ENCODE measurements around the gene TCF15. TPM values are rescaled to one million over a fixed set of nuclear protein-coding genes. Genes with fewer than 3 reads are reported as not detected.
A peak's percentile ranks its signal among the peaks of the same experiment; 100 is the strongest.

Gene TCF15
- total and polyA plus RNA-seq, 10 donors, result 0.06 to 0.22 (median 0.21) TPM; not detected in 7

DNA sequence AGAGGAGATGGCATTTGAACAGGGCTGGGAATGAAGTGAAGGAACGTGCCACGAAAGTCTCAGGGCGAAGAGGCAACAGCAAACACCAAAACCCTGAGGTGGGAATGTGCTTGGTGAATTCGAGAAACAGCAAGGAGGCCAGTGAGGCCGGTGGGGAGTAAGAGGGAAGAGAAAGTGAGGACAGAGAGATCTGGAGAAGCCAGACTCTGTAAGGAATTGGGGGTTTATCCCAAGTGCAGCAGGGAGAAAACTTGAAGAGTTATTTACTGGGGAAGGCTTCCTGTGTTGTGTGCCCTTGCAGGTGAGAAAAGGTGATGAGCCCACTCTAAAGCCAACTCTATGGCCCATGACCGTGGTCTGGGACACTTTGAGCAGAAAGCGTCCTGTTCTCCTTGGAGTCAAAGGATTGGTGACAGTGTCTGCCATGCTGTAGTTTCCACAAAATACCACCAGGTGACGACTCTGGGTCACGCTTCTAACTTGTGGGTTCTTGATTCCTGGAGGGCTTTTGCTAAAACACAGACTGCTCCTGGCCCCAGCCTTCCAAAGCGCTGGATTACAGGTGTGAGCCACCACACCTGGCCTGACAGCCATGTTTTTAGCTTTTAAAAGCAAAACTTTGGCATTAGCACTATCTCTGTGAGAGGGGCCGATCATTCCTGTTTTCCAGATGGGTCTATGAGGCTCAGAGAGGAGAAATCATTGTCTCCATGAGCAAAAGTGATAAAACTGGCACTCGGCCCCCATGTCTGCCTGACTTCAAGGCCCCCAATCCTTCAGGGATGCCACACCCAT, 48.5 kb downstream of the TCF15 start:
- Histone ChIP-seq H3K9me3 (no peaks in the 10 kb centered on the region), H3K36me3 (no peaks in the 10 kb centered on the region), H3K4me1 (peaks cover 0 to 4% (median 0%) of the 10 kb centered on the region in 6 donors), H3K4me3 (no peak overlapping the region), H3K27ac (no peak overlapping the region), H3K27me3 (replicated peaks in 1 of 7) (peaks cover 0 to 29% (median 0%) of the 10 kb centered on the region in 7 donors)
- intact Hi-C loops (cut with DNase I; ENCODE audit: low total_unique reads), result loop anchor here (10.0 kb wide), 1 partner anchor 83 kb away; no protein-coding TSS in a partner anchor
- 36 to 44% (median 39%) methylated on average over 12 of the region's 12 CpGs for WGBS, 5 donors
- no peak for DNase-seq
- no peak for TF ChIP-seq POLR2AphosphoS5 (IDR thresholded peaks at IDR 0.05)
- no peak for TF ChIP-seq POLR2A (IDR thresholded peaks at IDR 0.05)
- TF ChIP-seq, protein P1, sequence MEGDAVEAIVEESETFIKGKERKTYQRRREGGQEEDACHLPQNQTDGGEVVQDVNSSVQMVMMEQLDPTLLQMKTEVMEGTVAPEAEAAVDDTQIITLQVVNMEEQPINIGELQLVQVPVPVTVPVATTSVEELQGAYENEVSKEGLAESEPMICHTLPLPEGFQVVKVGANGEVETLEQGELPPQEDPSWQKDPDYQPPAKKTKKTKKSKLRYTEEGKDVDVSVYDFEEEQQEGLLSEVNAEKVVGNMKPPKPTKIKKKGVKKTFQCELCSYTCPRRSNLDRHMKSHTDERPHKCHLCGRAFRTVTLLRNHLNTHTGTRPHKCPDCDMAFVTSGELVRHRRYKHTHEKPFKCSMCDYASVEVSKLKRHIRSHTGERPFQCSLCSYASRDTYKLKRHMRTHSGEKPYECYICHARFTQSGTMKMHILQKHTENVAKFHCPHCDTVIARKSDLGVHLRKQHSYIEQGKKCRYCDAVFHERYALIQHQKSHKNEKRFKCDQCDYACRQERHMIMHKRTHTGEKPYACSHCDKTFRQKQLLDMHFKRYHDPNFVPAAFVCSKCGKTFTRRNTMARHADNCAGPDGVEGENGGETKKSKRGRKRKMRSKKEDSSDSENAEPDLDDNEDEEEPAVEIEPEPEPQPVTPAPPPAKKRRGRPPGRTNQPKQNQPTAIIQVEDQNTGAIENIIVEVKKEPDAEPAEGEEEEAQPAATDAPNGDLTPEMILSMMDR (IDR thresholded peaks at IDR 0.05 in 8 of 11, conservative IDR thresholded peaks at IDR 0.05 in 3 of 11), result peak; percentile 53 to 87 (median 82)

DNA sequence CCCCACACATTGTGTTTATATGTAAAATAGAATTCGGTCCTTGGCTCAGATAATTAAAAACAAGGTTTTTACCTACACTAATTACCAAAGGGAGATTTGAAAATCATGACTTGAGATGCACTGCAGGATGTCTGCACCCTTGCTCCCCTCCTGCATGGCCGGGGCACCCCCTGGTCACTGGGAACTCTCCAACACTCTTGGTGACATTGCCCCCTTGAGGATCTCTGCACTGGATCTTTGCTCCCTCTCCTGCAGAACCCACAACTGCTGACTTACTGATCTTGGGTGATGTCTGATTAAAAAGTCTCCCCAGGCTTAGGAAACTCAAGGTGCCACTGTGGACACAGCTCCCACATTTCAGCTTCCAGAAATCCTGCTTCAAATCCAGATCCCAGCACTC, 49.4 kb downstream of the TCF15 start:
- Histone ChIP-seq H3K4me1 (peaks cover 0 to 4% (median 0%) of the 10 kb centered on the region in 6 donors), H3K27me3 (replicated peaks in 1 of 7) (peaks cover 0 to 32% (median 5%) of the 10 kb centered on the region in 7 donors), H3K4me3 (no peak overlapping the region), H3K36me3 (no peaks in the 10 kb centered on the region), H3K9me3 (no peaks in the 10 kb centered on the region), H3K27ac (no peak overlapping the region)
- intact Hi-C loops (cut with DNase I; ENCODE audit: low total_unique reads), result loop anchor here (10.0 kb wide), 1 partner anchor 84 kb away; no protein-coding TSS in a partner anchor
- TF ChIP-seq, protein P1 (IDR thresholded peaks at IDR 0.05 in 8 of 11, conservative IDR thresholded peaks at IDR 0.05 in 3 of 11), result no peak
- no peak for TF ChIP-seq POLR2AphosphoS5 (IDR thresholded peaks at IDR 0.05)
- no peak for TF ChIP-seq POLR2A (IDR thresholded peaks at IDR 0.05)
- WGBS, 5 donors, result 37 to 58% (median 45%) methylated on average over 2 of the region's 2 CpGs
- DNase-seq, result no peak

DNA sequence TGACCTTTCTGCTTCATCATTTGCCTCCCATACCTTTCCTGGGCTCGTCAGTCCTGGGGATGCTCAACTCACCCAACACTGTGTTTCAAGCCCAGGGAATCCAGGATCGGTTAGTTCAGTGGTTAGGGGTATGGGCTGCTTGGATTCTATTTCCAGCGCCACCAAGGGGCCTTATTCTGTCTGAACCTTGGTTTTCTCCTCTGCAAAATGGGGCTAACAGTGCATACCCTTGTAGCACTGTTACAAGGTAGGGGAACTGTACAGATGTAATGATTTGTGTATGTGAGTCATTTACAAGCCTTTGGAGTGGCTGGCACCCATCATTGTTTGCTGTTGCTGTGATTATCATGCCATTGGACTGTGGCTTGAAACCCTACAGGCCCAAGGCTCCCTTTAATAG, 52.0 kb downstream of the TCF15 start:
- Histone ChIP-seq H3K4me1 (peaks cover 0 to 4% (median 0%) of the 10 kb centered on the region in 6 donors), H3K9me3 (no peaks in the 10 kb centered on the region), H3K27ac (no peak overlapping the region), H3K27me3 (replicated peaks in 1 of 7) (peaks cover 0 to 45% (median 5%) of the 10 kb centered on the region in 7 donors), H3K4me3 (no peak overlapping the region), H3K36me3 (no peaks in the 10 kb centered on the region)
- TF ChIP-seq, protein P1 (IDR thresholded peaks at IDR 0.05 in 8 of 11, conservative IDR thresholded peaks at IDR 0.05 in 3 of 11), result no peak
- no peak for TF ChIP-seq POLR2AphosphoS5 (IDR thresholded peaks at IDR 0.05)
- no peak for TF ChIP-seq POLR2A (IDR thresholded peaks at IDR 0.05)
- intact Hi-C loops (cut with DNase I; ENCODE audit: low total_unique reads), result no loop called here
- no peak for DNase-seq
- 66 to 87% (median 75%) methylated on average over 3 of the region's 3 CpGs for WGBS, 5 donors

DNA sequence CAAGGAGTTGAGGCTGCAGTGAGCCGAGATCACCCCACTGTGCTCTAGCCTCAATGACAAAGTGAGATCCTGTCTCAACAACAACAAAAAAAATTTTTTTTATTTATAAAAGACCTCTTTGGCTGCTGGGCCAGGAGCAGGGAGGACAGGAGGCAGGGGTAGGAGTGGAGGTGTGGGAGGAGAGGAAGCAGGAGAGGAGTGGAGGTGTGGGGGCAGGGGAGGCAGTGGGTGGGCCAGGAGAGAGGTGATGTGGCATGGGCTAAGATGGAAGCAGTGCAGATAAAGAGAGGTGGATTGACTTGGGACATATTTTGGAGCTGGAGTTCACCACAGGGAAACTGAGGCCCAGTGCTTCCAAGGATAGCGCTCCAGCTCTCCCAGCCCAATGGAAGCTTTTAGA, 53.1 kb downstream of the TCF15 start:
- intact Hi-C loops (cut with DNase I; ENCODE audit: low total_unique reads), result no loop called here
- no peaks in the 10 kb centered on the region for H3K36me3 ChIP-seq
- H3K9me3 ChIP-seq, result no peaks in the 10 kb centered on the region
- peaks cover 0 to 4% (median 0%) of the 10 kb centered on the region in 6 donors for H3K4me1 ChIP-seq
- WGBS, 5 donors, result 91 to 97% (median 93%) methylated on average over 2 of the region's 2 CpGs
- no peak for DNase-seq
- peaks cover 0 to 54% (median 5%) of the 10 kb centered on the region in 7 donors for H3K27me3 ChIP-seq (replicated peaks in 1 of 7)
- no peak for TF ChIP-seq POLR2A (IDR thresholded peaks at IDR 0.05)
- TF ChIP-seq, protein P1 (IDR thresholded peaks at IDR 0.05 in 8 of 11, conservative IDR thresholded peaks at IDR 0.05 in 3 of 11), result no peak
- no peak for TF ChIP-seq POLR2AphosphoS5 (IDR thresholded peaks at IDR 0.05)
- H3K4me3 ChIP-seq, result no peak overlapping the region
- no peak overlapping the region for H3K27ac ChIP-seq
